ENCODE measurements around the gene MRPL11. TPM values are rescaled to one million over a fixed set of nuclear protein-coding genes. Genes with fewer than 3 reads are reported as not detected.

Gene MRPL11
- total and polyA plus RNA-seq, 2 donors (not counting 3 experiments of a cell fraction or from before 2014, with no cell fraction given), result 54.9 to 69.1 TPM

GRCh38 chr11:66473167-66473566 lies 34.5 kb upstream of the MRPL11 start:
- H3K4me1 ChIP-seq (ENCODE audit: control insufficient read depth, extremely low read depth, insufficient read depth, low read length), result no peaks in the 10 kb centered on the region
- no peak overlapping the region for H3K4me2 ChIP-seq (ENCODE audit: insufficient read depth, low read length)
- H3K9me3 ChIP-seq (replicated peaks; ENCODE audit: control insufficient read depth, insufficient read depth, low read length), result no peaks in the 10 kb centered on the region
- no peak for DNase-seq (ENCODE audit: low read depth, low spot score)
- TF ChIP-seq EZH2 (IDR thresholded peaks at IDR 0.05; ENCODE audit: borderline replicate concordance, low read depth, low read length, severe bottlenecking) (no peak), JUN (IDR thresholded peaks at IDR 0.05; ENCODE audit: borderline replicate concordance, insufficient read depth, insufficient read length, low read depth) (no peak), FOS (IDR thresholded peaks at IDR 0.05; ENCODE audit: borderline replicate concordance, insufficient read depth, low read length) (no peak), POLR2A (IDR thresholded peaks at IDR 0.05; ENCODE audit: low read depth, low read length) (no peak)
- no peaks in the 10 kb centered on the region for H3K27me3 ChIP-seq (ENCODE audit: control insufficient read depth in 2 of 2, insufficient read depth in 2 of 2, low read length in 2 of 2)
- intact Hi-C loops (cut with micrococcal nuclease) (no loop called here), dilution Hi-C loops (cut with MboI; ENCODE audit: extremely low pct_ligation_motif_present, low sequenced_read_pairs) (no loop called here)
- no peak overlapping the region for H3K27ac ChIP-seq (ENCODE audit: insufficient read depth, low read depth, low read length)
- no peaks in the 10 kb centered on the region for H3K79me2 ChIP-seq (ENCODE audit: control insufficient read depth, insufficient read depth, low read length)
- no peak for FAIRE-seq
- no peak overlapping the region for H3K4me3 ChIP-seq (replicated peaks in 1 of 3; ENCODE audit: insufficient read depth in 1 of 3, low read depth in 1 of 3, low read length in 3 of 3)
- H4K20me1 ChIP-seq (replicated peaks; ENCODE audit: control insufficient read depth, extremely low read depth, insufficient read depth, low read length), result no peaks in the 10 kb centered on the region
- ChIA-PET CTCF (no interaction called here), POLR2A (no interaction called here)
- H3K9me1 ChIP-seq (replicated peaks; ENCODE audit: control insufficient read depth, extremely low read depth, insufficient read depth, low read length), result no peaks in the 10 kb centered on the region
- H3K36me3 ChIP-seq (ENCODE audit: control insufficient read depth in 2 of 2, extremely low read depth in 1 of 2, insufficient read depth in 2 of 2, low read length in 2 of 2), result no peaks in the 10 kb centered on the region
- no peak overlapping the region for H2AFZ ChIP-seq (ENCODE audit: low read depth, low read length)
- H3K9ac ChIP-seq (replicated peaks; ENCODE audit: extremely low read depth, insufficient read depth, low read length), result no peak overlapping the region
- no TSS peak for BruUV-seq (replicated peaks)

- Histone ChIP-seq H3K4me3 (replicated peaks in 1 of 3; ENCODE audit: insufficient read depth in 1 of 3, low read depth in 1 of 3, low read length in 3 of 3) (no peak overlapping the region), H3K36me3 (ENCODE audit: control insufficient read depth in 2 of 2, extremely low read depth in 1 of 2, insufficient read depth in 2 of 2, low read length in 2 of 2) (no peaks in the 10 kb centered on the region), H2AFZ (ENCODE audit: low read depth, low read length) (no peak overlapping the region), H3K4me2 (ENCODE audit: insufficient read depth, low read length) (no peak overlapping the region), H3K9me3 (replicated peaks; ENCODE audit: control insufficient read depth, insufficient read depth, low read length) (no peaks in the 10 kb centered on the region), H3K4me1 (ENCODE audit: control insufficient read depth, extremely low read depth, insufficient read depth, low read length) (peaks cover 6% of the 10 kb centered on the region), H3K9ac (replicated peaks; ENCODE audit: extremely low read depth, insufficient read depth, low read length) (no peak overlapping the region), H3K9me1 (replicated peaks; ENCODE audit: control insufficient read depth, extremely low read depth, insufficient read depth, low read length) (no peaks in the 10 kb centered on the region), H4K20me1 (replicated peaks; ENCODE audit: control insufficient read depth, extremely low read depth, insufficient read depth, low read length) (no peaks in the 10 kb centered on the region), H3K27me3 (ENCODE audit: control insufficient read depth in 2 of 2, insufficient read depth in 2 of 2, low read length in 2 of 2) (no peaks in the 10 kb centered on the region), H3K79me2 (ENCODE audit: control insufficient read depth, insufficient read depth, low read length) (no peaks in the 10 kb centered on the region), H3K27ac (ENCODE audit: insufficient read depth, low read depth, low read length) (no peak overlapping the region)
- dilution Hi-C loops (cut with MboI; ENCODE audit: extremely low pct_ligation_motif_present, low sequenced_read_pairs), result no loop called here
- ChIA-PET CTCF (interaction anchor here (2.1 kb wide), 1 partner anchor 33 kb away, joined by 5 read pairs; the partner anchor contains the start of gene MRPL11), POLR2A (no interaction called here)
- intact Hi-C loops (cut with micrococcal nuclease), result no loop called here
- BruUV-seq (replicated peaks), result no TSS peak
- DNase-seq (ENCODE audit: low read depth, low spot score) (no peak), FAIRE-seq (no peak)
- TF ChIP-seq CTCF (IDR thresholded peaks at IDR 0.05; ENCODE audit: extremely low read depth in 1 of 2, insufficient read depth in 1 of 2, low read depth in 1 of 2, low read length in 2 of 2), result no peak
Observed at GRCh38 chr11:66472054-66472453, 33.4 kb upstream of the MRPL11 start.
